ENCODE data around the gene TUBA1C. TPM values are rescaled to one million over a fixed set of nuclear protein-coding genes. Genes with fewer than 3 reads are reported as not detected.

The TUBA1C gene
- total RNA-seq, 2 experiments from 2014 or later, result 23.4 to 28.9 TPM

- intact Hi-C loops (cut with DNase I, micrococcal nuclease), result no loop called here
These were observed 32.2 kb downstream of the TUBA1C start for GRCh38 chr12:49296836-49297694.

GRCh38 chr12:49297695-49298060 lies 32.8 kb downstream of the TUBA1C start:
- no peaks in the 10 kb centered on the region for H3K36me3 Mint-ChIP-seq (ENCODE audit: low read depth)
- Histone ChIP-seq H3K4me1 (ENCODE audit: insufficient read depth, low read length) (peaks cover 35% of the 10 kb centered on the region), H3K4me3 (ENCODE audit: low read length) (no peak overlapping the region), H3K27ac (ENCODE audit: low read depth in 1 of 2, low read length in 2 of 2) (no peak overlapping the region), H3K27me3 (ENCODE audit: control insufficient read depth in 1 of 2, insufficient read depth in 2 of 2, low read length in 2 of 2) (peaks cover 48 to 59% of the 10 kb centered on the region in 2 experiments), H3K9me3 (ENCODE audit: control insufficient read depth in 1 of 2, insufficient read depth in 1 of 2, low read length in 2 of 2) (peaks cover 0 to 22% of the 10 kb centered on the region in 2 experiments), H3K36me3 (ENCODE audit: insufficient read depth, low read length) (no peaks in the 10 kb centered on the region)
- DNase-seq (no peak), ATAC-seq (ENCODE audit: poor library complexity) (no peak)
- H3K4me1 Mint-ChIP-seq (ENCODE audit: low read depth), result peaks cover 23% of the 10 kb centered on the region
- ChIA-PET CTCF (interaction anchor here (1.9 to 2.0 kb wide), 2 partner anchors 9 to 50 kb away, joined by 6 to 7 read pairs; partner anchors contain the start of gene DNAJC22), POLR2A (interaction anchor here (1.0 kb wide), 1 partner anchor 25 kb away, joined by 5 read pairs; the partner anchor contains the start of gene TROAP)
- peaks cover 66% of the 10 kb centered on the region for H3K27me3 Mint-ChIP-seq
- peak overlapping the region; percentile 54 for H3K4me3 Mint-ChIP-seq
- intact Hi-C loops (cut with DNase I, micrococcal nuclease), result no loop called here
- no peak for TF ChIP-seq CTCF (IDR thresholded peaks at IDR 0.05)
- no peak overlapping the region for H3K27ac Mint-ChIP-seq
- H3K9me3 Mint-ChIP-seq, result no peaks in the 10 kb centered on the region

More at GRCh38 chr12:49296836-49297694, 32.2 kb downstream of the TUBA1C start:
- H3K9me3 ChIP-seq (ENCODE audit: control insufficient read depth in 1 of 2, insufficient read depth in 1 of 2, low read length in 2 of 2), result peaks cover 0 to 22% of the 10 kb centered on the region in 2 experiments
- ChIA-PET POLR2A (interaction anchor here (1.0 kb wide), 1 partner anchor 26 kb away, joined by 5 read pairs; the partner anchor contains the start of gene TROAP), CTCF (interaction anchor here (0.7 to 2.0 kb wide), 6 partner anchors 9 to 50 kb away, joined by 3 to 7 read pairs (median 5); partner anchors contain the start of genes C1QL4 and DNAJC22)
- H3K4me3 ChIP-seq (ENCODE audit: low read length), result peak overlapping the region; percentile 33
- Mint-ChIP-seq H3K36me3 (ENCODE audit: low read depth) (no peaks in the 10 kb centered on the region), H3K4me3 (peak overlapping the region; percentile 65), H3K27ac (no peak overlapping the region), H3K9me3 (no peaks in the 10 kb centered on the region), H3K4me1 (ENCODE audit: low read depth) (peaks cover 23% of the 10 kb centered on the region), H3K27me3 (peaks cover 63% of the 10 kb centered on the region)
- ATAC-seq (ENCODE audit: poor library complexity) (peak; percentile 83), DNase-seq (peak in 9 of 14 experiments; percentile 13 to 65 (median 27))
- H3K36me3 ChIP-seq (ENCODE audit: insufficient read depth, low read length), result no peaks in the 10 kb centered on the region
- peaks cover 35% of the 10 kb centered on the region for H3K4me1 ChIP-seq (ENCODE audit: insufficient read depth, low read length)
- H3K27me3 ChIP-seq (ENCODE audit: control insufficient read depth in 1 of 2, insufficient read depth in 2 of 2, low read length in 2 of 2), result peaks cover 48 to 59% of the 10 kb centered on the region in 2 experiments
- TF ChIP-seq CTCF (IDR thresholded peaks at IDR 0.05), result peak; percentile 32
- no peak overlapping the region for H3K27ac ChIP-seq (ENCODE audit: low read depth in 1 of 2, low read length in 2 of 2)

GRCh38 chr12:49298160-49298559 lies 33.3 kb downstream of the TUBA1C start:
- Histone ChIP-seq H3K27ac (ENCODE audit: low read depth in 1 of 2, low read length in 2 of 2) (no peak overlapping the region), H3K9me3 (ENCODE audit: control insufficient read depth in 1 of 2, insufficient read depth in 1 of 2, low read length in 2 of 2) (peaks cover 0 to 22% of the 10 kb centered on the region in 2 experiments), H3K4me3 (ENCODE audit: low read length) (no peak overlapping the region), H3K4me1 (ENCODE audit: insufficient read depth, low read length) (peaks cover 35% of the 10 kb centered on the region), H3K27me3 (ENCODE audit: control insufficient read depth in 1 of 2, insufficient read depth in 2 of 2, low read length in 2 of 2) (peaks cover 46 to 57% of the 10 kb centered on the region in 2 experiments), H3K36me3 (ENCODE audit: insufficient read depth, low read length) (no peaks in the 10 kb centered on the region)
- intact Hi-C loops (cut with DNase I, micrococcal nuclease), result no loop called here
- H3K9me3 Mint-ChIP-seq, result no peaks in the 10 kb centered on the region
- H3K27ac Mint-ChIP-seq, result no peak overlapping the region
- no peak for ATAC-seq (ENCODE audit: poor library complexity)
- H3K4me3 Mint-ChIP-seq, result peak overlapping the region; percentile 54
- no peaks in the 10 kb centered on the region for H3K36me3 Mint-ChIP-seq (ENCODE audit: low read depth)
- POLR2A ChIA-PET, result no interaction called here
- CTCF ChIA-PET, result interaction anchor here (0.7 kb wide), 1 partner anchor 50 kb away, joined by 3 read pairs; no protein-coding TSS in a partner anchor
- H3K4me1 Mint-ChIP-seq (ENCODE audit: low read depth), result peaks cover 23% of the 10 kb centered on the region
- DNase-seq, result no peak
- peaks cover 71% of the 10 kb centered on the region for H3K27me3 Mint-ChIP-seq
- no peak for TF ChIP-seq CTCF (IDR thresholded peaks at IDR 0.05)
